GM12874 (cell line): ENCODE measurements around the gene ATL3.

Experiments used
- TF ChIP-seq, protein P1 (sequence below): IDR thresholded peaks from 2 replicates; pipeline ENCODE4 v1.5.1; 2011; ENCODE audit warnings: low read depth, mild to moderate bottlenecking, control low read depth, low read length, moderate library complexity; ENCODE audit not compliant: insufficient read depth

Gene ATL3

DNA sequence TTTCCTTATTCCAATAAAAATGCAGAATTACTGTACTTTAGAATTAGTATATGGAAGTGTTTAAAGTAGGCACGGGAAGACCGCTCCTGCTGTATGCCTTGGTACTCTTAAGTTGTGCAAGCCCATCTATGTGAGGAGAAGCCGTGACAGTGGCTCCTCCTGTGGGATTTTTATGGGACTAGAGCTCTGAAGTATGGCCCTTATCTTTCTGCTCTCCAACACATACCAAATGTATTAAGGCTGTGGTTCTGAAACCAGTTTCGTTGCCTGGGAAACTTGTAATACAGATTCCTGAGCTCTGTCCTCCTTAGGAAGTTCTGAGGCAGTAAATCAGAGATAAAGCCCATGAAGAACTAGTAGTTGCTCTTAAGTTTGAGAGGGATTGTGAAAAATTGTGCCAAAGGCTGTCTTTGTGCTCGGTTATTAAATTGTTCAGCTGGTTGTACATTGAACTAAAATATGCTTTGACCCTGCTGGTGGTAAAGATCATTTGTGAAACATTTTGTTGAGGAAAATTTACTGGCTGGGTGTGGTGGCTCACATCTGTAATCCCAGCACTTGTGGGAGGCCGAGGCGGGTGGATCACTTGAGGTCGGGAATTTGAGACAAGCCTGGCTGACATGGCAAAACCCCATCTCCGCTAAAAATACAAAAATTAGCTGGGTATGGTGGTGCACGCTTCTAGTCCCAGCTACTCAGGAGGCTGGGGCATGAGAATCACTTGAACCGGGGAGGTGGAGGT lies 39.5 kb upstream of the ATL3 start:
- TF ChIP-seq, protein P1, sequence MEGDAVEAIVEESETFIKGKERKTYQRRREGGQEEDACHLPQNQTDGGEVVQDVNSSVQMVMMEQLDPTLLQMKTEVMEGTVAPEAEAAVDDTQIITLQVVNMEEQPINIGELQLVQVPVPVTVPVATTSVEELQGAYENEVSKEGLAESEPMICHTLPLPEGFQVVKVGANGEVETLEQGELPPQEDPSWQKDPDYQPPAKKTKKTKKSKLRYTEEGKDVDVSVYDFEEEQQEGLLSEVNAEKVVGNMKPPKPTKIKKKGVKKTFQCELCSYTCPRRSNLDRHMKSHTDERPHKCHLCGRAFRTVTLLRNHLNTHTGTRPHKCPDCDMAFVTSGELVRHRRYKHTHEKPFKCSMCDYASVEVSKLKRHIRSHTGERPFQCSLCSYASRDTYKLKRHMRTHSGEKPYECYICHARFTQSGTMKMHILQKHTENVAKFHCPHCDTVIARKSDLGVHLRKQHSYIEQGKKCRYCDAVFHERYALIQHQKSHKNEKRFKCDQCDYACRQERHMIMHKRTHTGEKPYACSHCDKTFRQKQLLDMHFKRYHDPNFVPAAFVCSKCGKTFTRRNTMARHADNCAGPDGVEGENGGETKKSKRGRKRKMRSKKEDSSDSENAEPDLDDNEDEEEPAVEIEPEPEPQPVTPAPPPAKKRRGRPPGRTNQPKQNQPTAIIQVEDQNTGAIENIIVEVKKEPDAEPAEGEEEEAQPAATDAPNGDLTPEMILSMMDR, result no peak

DNA sequence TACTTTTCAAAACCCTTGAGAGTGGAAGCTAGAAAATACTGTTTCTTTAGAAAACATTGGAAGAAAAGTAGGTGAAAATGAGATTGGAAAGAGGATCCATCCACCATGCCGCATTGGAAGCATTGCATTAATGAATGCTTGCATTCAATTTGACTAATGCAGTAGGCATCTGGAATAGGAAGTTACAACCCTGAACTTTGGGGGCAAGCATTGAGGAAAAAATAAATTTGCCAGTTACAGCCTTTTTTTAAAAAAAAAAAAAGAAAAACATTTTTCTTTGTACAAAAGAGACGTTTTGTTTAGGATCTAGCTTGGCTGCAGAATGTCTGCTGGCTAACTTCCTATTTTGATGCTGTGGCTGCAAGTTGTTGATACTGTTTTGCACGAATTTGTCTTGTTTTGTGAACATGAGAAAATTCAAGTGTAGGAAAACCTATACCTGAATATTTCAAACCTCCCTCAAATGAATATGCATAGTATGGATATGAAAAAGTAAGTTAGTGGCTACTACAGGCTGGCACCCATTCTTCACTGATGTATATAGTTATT lies 38.2 kb upstream of the ATL3 start:
- TF ChIP-seq, protein P1, result no peak

DNA sequence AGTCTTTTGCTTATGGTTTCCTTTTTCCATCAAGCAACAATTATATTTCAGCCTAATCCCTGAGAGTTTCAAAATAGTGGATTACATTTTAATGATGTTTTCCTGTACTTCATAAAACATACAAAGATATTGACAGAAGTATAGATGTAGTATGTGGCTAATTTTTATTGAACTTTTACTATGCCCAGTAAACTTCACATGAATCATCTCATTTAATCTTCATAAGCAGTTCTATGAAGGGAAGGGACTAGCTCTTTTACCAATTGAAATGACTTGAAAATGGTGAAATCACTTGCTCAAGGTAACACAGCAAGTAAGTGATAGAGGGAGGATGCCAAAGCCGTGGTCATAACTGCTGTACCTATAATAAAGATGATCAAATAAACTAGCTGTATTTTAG lies 37.6 kb upstream of the ATL3 start:
- TF ChIP-seq, protein P1, result no peak

DNA sequence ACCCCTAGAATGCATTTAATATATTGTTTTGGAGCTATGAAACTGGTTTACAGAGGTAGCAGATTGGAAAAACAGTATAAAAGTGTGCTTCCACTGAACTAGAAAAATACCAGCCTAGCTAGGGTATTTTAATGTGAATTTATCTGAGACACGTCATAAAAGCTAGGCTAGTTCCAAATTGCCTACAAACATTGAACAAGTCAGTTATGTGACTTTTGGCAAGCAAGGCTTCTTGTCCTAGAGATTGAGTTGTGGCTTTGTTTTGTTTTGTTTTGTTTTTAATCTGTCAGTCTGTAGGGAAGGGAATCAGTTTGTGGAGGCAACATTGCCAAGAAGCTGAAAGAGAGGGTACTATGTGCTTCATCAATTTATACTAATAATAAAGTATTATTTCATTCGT lies 34.4 kb upstream of the ATL3 start:
- TF ChIP-seq, protein P1, result no peak

DNA sequence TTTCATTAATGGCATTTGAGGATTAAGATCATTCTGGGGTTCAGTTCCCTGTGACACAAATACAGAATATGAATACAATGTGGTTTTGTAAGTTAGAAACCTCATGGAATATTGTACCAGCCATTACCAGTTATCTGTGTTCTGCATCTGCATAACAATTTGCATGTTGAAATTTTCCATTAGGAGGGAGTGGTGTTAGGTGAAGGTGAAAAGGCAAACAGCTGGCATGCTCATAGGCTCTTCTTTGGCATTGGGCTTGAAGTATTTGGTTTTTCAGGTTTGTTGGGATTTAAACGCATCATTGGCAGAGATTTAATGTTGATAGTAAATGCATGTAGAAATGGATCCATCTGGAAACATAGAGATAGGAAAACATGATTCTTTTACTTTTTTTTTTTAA lies 28.7 kb upstream of the ATL3 start:
- TF ChIP-seq, protein P1, result no peak

DNA sequence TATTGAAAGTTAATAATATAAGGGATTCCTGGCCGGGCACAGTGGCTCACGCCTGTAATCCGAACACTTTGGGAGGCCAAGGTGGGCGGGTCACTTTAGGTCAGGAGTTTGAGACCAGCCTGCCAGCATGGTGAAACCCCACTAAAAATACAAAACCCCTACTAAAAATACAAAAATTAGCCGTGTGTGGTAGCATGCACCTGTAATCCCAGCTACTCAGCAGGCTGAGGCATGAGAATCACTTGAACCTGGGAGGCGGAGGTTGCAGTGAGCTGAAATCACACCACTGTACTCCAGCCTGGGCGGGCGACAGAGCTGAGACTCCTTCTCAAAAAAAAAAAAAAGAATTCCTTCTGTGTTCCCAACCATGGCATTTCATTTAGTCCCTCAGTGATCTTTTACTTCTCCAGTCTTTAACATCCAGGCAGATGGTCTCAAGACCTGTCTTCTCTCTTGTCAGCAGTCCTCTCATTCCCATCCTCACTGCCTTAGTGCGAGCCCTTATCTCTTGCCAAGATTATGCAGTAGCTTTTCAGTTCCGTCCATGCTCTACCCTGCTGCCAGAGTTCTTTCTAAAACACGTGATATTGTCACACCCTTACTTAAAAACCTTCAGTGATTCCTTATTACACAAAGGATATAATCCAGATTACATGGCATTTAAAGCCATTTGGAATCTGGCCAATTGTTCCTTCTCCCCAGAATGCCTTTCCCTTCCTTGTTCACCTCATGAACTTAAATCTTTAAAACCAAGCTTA lies 28.0 kb upstream of the ATL3 start:
- TF ChIP-seq, protein P1, result no peak

DNA sequence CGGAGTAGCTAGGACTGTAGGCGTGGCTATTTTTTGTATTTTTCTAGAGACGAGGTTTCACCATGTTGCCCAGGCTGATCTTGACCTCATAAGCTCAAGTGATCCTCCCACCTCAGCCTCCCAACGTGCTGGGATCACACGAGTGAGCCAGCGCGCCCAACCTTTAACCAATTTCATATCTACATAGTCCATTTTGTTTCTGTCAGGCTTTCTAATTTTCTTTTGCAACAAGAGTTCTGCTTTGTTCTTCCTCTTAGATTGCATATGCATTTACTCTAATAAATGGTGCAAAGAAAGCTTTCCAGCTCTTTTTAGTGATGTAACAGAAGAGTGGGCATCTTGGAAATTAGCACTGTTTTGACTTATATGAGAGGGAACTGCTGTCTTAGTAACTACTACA lies 23.4 kb upstream of the ATL3 start:
- TF ChIP-seq, protein P1, result no peak
